Measurements from ENCODE around the gene CACNB4. TPM values are rescaled to one million over a fixed set of nuclear protein-coding genes. Genes with fewer than 3 reads are reported as not detected.

The CACNB4 gene
- total RNA-seq, 1 experiment from 2014 or later: 2.0 TPM

DNA sequence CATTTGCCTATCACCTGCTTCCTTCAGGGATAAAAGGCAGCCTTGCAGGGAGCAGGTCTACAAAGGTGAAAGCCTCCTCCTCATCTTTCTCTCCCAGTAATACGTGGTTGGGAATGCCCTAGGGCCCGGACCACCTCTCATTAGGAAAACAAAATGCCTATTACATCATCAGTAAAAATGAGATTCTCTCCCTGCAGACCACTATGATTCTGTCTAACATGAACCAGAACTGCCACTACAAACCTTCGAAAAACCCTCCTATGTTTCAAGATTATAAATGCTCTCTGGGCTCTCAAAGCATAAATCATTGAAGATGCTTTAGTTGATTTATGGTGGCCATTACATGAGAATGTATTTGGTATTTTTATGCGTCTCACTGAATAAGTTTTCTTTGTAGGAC lies 162.2 kb downstream of the CACNB4 start:
- TF ChIP-seq TCF7L2 (IDR thresholded peaks at IDR 0.05; ENCODE audit: borderline replicate concordance, extremely low read depth, insufficient read depth, insufficient read length): no peak
- no peak for TF ChIP-seq EZH2 (IDR thresholded peaks at IDR 0.05)
- no peak for TF ChIP-seq REST (IDR thresholded peaks at IDR 0.05; ENCODE audit: low read depth)
- ChIA-PET RAD21 (ENCODE audit: low non-redundant PET in 1 of 2, low total read pairs in 2 of 2, uncharacterized antibody in 2 of 2, unreplicated experiment in 2 of 2) (no interaction called here), CTCF (no interaction called here), POLR2A (no interaction called here)
- H4K20me1 ChIP-seq (ENCODE audit: insufficient read depth): no peaks in the 10 kb centered on the region
- no peaks in the 10 kb centered on the region for H3K9me3 ChIP-seq (ENCODE audit: control insufficient read depth in 1 of 2, insufficient read depth in 1 of 2, low read depth in 1 of 2, low read length in 2 of 2)
- DNase-seq (ENCODE audit: low read depth, low spot score) (no peak), ATAC-seq (no peak)
- intact Hi-C loops (cut with micrococcal nuclease): no loop called here
- no peak overlapping the region for H3K9ac ChIP-seq (ENCODE audit: low read length)
- H3K27me3 ChIP-seq (ENCODE audit: insufficient read depth, low read length): no peaks in the 10 kb centered on the region
- no peaks in the 10 kb centered on the region for H3K36me3 ChIP-seq (ENCODE audit: control insufficient read depth in 1 of 2, insufficient read depth in 2 of 2, low read length in 2 of 2)
- H3K4me2 ChIP-seq (ENCODE audit: low read length): no peak overlapping the region
- no peaks in the 10 kb centered on the region for H3K4me1 ChIP-seq (ENCODE audit: control insufficient read depth in 1 of 2, insufficient read depth in 2 of 2, low read length in 2 of 2)
- no peaks in the 10 kb centered on the region for H3K79me2 ChIP-seq (ENCODE audit: insufficient read depth, low read length)
- H3K4me3 ChIP-seq (replicated peaks in 1 of 2; ENCODE audit: low read depth in 1 of 2, low read length in 2 of 2): no peak overlapping the region
- no peaks in the 10 kb centered on the region for H3K9me2 ChIP-seq (ENCODE audit: insufficient read depth)
- no peak overlapping the region for H3K27ac ChIP-seq (ENCODE audit: low read depth, low read length)
- BruUV-seq (replicated peaks): no TSS peak
- H2AFZ ChIP-seq (ENCODE audit: low read depth, low read length, poor library complexity, severe bottlenecking): no peak overlapping the region

DNA sequence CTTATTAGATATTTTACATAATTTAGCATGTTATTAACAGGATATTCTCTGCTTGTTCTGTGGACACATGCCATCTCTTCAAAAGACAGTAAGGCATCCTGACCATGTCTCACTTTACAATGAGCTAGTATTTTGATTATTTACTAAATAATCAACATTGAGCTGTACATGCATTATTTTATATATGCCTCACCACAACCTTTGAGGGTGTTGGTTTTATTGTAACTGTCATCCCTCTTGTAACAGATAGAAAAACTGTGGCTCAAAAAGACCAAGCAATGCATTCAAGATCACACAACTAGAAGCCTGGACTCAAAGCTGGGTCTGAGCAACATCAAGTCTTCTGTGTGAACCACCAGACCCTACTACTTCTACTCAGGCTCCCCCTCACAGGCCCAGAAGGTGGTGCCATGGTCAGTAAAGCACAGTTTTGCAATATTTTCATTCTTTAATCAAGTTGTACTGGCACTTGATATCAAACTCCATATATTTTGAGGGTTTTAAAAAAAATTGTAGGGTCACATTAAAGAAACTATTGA lies 165.5 kb downstream of the CACNB4 start:
- POLR2A ChIA-PET: no interaction called here
- H3K36me3 ChIP-seq (ENCODE audit: control insufficient read depth in 1 of 2, insufficient read depth in 2 of 2, low read length in 2 of 2): no peaks in the 10 kb centered on the region
- BruUV-seq (replicated peaks): no TSS peak
- H3K9ac ChIP-seq (ENCODE audit: low read length): no peak overlapping the region
- intact Hi-C loops (cut with micrococcal nuclease): no loop called here
- H3K27ac ChIP-seq (ENCODE audit: low read depth, low read length): no peak overlapping the region
- ATAC-seq (no peak), DNase-seq (ENCODE audit: low read depth, low spot score) (no peak)
- RAD21 ChIA-PET (ENCODE audit: low non-redundant PET in 1 of 2, low total read pairs in 2 of 2, uncharacterized antibody in 2 of 2, unreplicated experiment in 2 of 2): no interaction called here
- H3K27me3 ChIP-seq (ENCODE audit: insufficient read depth, low read length): no peaks in the 10 kb centered on the region
- no peaks in the 10 kb centered on the region for H3K4me1 ChIP-seq (ENCODE audit: control insufficient read depth in 1 of 2, insufficient read depth in 2 of 2, low read length in 2 of 2)
- CTCF ChIA-PET: interaction anchor here (1.4 kb wide), 1 partner anchor 15 kb away, joined by 3 read pairs; no protein-coding TSS in a partner anchor
- H4K20me1 ChIP-seq (ENCODE audit: insufficient read depth): no peaks in the 10 kb centered on the region
- H3K4me3 ChIP-seq (replicated peaks in 1 of 2; ENCODE audit: low read depth in 1 of 2, low read length in 2 of 2): no peak overlapping the region
- no peaks in the 10 kb centered on the region for H3K9me2 ChIP-seq (ENCODE audit: insufficient read depth)
- H3K4me2 ChIP-seq (ENCODE audit: low read length): no peak overlapping the region
- no peaks in the 10 kb centered on the region for H3K9me3 ChIP-seq (ENCODE audit: control insufficient read depth in 1 of 2, insufficient read depth in 1 of 2, low read depth in 1 of 2, low read length in 2 of 2)
- H3K79me2 ChIP-seq (ENCODE audit: insufficient read depth, low read length): no peaks in the 10 kb centered on the region
- no peak overlapping the region for H2AFZ ChIP-seq (ENCODE audit: low read depth, low read length, poor library complexity, severe bottlenecking)
- no peak for TF ChIP-seq ELF1 (IDR thresholded peaks at IDR 0.05; ENCODE audit: borderline replicate concordance, low read depth)
- no peak for TF ChIP-seq CBX3 (IDR thresholded peaks at IDR 0.05; ENCODE audit: low read depth)
- TF ChIP-seq FOSL1 (IDR thresholded peaks at IDR 0.05; ENCODE audit: low read depth): no peak
- TF ChIP-seq ZBTB33 (IDR thresholded peaks at IDR 0.05; ENCODE audit: extremely low read depth, insufficient replicate concordance, low read length): no peak
- TF ChIP-seq SIN3A (IDR thresholded peaks at IDR 0.05; ENCODE audit: low read depth): no peak
- TF ChIP-seq SRF (IDR thresholded peaks at IDR 0.05; ENCODE audit: low read depth): no peak
- TF ChIP-seq ATF3 (IDR thresholded peaks at IDR 0.05): no peak
- TF ChIP-seq MAX (IDR thresholded peaks at IDR 0.05): no peak
- no peak for TF ChIP-seq ZNF274 (IDR thresholded peaks at IDR 0.05; ENCODE audit: low read depth, low read length)
- no peak for TF ChIP-seq JUND (IDR thresholded peaks at IDR 0.05)

All from HCT116 (cell line).